Endothelial cell of umbilical vein (primary cell): ENCODE data around the gene ELMO1. TPM values are rescaled to one million over a fixed set of nuclear protein-coding genes. Genes with fewer than 3 reads are reported as not detected.

Source experiments
- BruUV-seq: library from RNA; stranded (reverse); fragments of 400-500 nt; replicated peaks from 2 replicates; lab custom pipeline; 2021; lab: Mats Ljungman, UMichigan
- CTCF ChIA-PET: fragments of 300-600, 350-600 bp; sonication (Branson Sonifier 250); formaldehyde crosslinking; loops from one replicate; lab custom pipeline; 2021; ENCODE audit warnings: antibody characterized with exemption, inconsistent platforms; lab: Charles Lee
- POLR2A ChIA-PET: fragments of 300-600, 350-600 bp; sonication (Branson Sonifier 250); formaldehyde crosslinking; loops from one replicate; lab custom pipeline; 2021; ENCODE audit warnings: antibody characterized with exemption, inconsistent platforms; lab: Charles Lee
- DNase-seq: peaks from one replicate; pipeline ENCODE4 v3.0.0-alpha.2; 2011; ENCODE audit warnings: low read depth, low spot score
- FAIRE-seq: peaks from 2 replicates; lab custom pipeline; 2011; peaks lifted over from hg19 to GRCh38; lab: Jason Lieb, UNC
- H2AFZ ChIP-seq: 2 replicates; pipeline ENCODE4 v1.6.0; 2012; ENCODE audit warnings: low read depth, low read length, control low read depth, inconsistent platforms
- H3K27ac ChIP-seq: 2 replicates; pipeline ENCODE4 v1.5.1; 2011; ENCODE audit warnings: low read depth, mild to moderate bottlenecking, control low read depth, low read length, moderate library complexity; ENCODE audit not compliant: insufficient read depth
- H3K27me3 ChIP-seq, 2 experiments: 2 replicates each; pipeline versions ENCODE4 v1.6.0 to v1.6.1; 2011; ENCODE audit warnings: low read length in 2 of 2, mixed read lengths in 1 of 2; ENCODE audit not compliant: control insufficient read depth in 2 of 2, insufficient read depth in 2 of 2
- H3K36me3 ChIP-seq, 2 experiments: 2 replicates in 1 of 2; 3 replicates in 1 of 2; pipeline ENCODE4 v1.5.1; 2011; ENCODE audit warnings: low read length in 2 of 2, mild to moderate bottlenecking in 1 of 2, moderate library complexity in 1 of 2; ENCODE audit not compliant: control insufficient read depth in 2 of 2, insufficient read depth in 2 of 2; ENCODE audit errors: extremely low read depth in 1 of 2
- H3K4me1 ChIP-seq: 3 replicates; pipeline ENCODE4 v1.5.1; 2011; ENCODE audit warnings: mild to moderate bottlenecking, low read length; ENCODE audit not compliant: control insufficient read depth, insufficient read depth; ENCODE audit errors: extremely low read depth
- H3K4me2 ChIP-seq: 2 replicates; pipeline ENCODE4 v1.6.1; 2011; ENCODE audit warnings: low read length, control low read depth, mixed read lengths; ENCODE audit not compliant: insufficient read depth
- H3K4me3 ChIP-seq, 3 experiments: fragments of 200-600 bp in 1 of 3; sonication (generic), shearing (Covaris generic) in 1 of 3; replicated peaks in 1 of 3; 2 replicates each; pipeline ENCODE4 v1.5.1; 2011 to 2016; ENCODE audit warnings: control low read depth in 3 of 3, low read length in 3 of 3, mild to moderate bottlenecking in 2 of 3, inconsistent platforms in 1 of 3, low read depth in 1 of 3, moderate library complexity in 1 of 3; ENCODE audit not compliant: insufficient read depth in 1 of 3
- H3K79me2 ChIP-seq: 2 replicates; pipeline ENCODE4 v1.6.0; 2012; ENCODE audit warnings: low read length, inconsistent platforms; ENCODE audit not compliant: control insufficient read depth, insufficient read depth
- H3K9ac ChIP-seq: replicated peaks from 2 replicates; pipeline ENCODE3; 2011; ENCODE audit warnings: low read length, control low read depth; ENCODE audit not compliant: insufficient read depth; ENCODE audit errors: extremely low read depth
- H3K9me1 ChIP-seq: replicated peaks from 3 replicates; pipeline ENCODE4 v1.6.0; 2011; ENCODE audit warnings: mild to moderate bottlenecking, low read length; ENCODE audit not compliant: control insufficient read depth, insufficient read depth; ENCODE audit errors: extremely low read depth
- H3K9me3 ChIP-seq: replicated peaks from 2 replicates; pipeline ENCODE4 v1.5.1; 2012; ENCODE audit warnings: low read length, inconsistent platforms; ENCODE audit not compliant: control insufficient read depth, insufficient read depth
- H4K20me1 ChIP-seq: replicated peaks from 2 replicates; pipeline ENCODE3; 2011; ENCODE audit warnings: mild to moderate bottlenecking, low read length; ENCODE audit not compliant: control insufficient read depth, insufficient read depth; ENCODE audit errors: extremely low read depth
- CTCF ChIP-seq, 2 donors: IDR thresholded peaks; 1 replicate in 1 of 2; 2 replicates in 1 of 2; pipeline ENCODE4 v1.5.1; 2011; ENCODE audit warnings: low read length in 2 of 2, mild to moderate bottlenecking in 2 of 2, moderate library complexity in 2 of 2, control low read depth in 1 of 2, inconsistent platforms in 1 of 2, low read depth in 1 of 2; ENCODE audit not compliant: insufficient read depth in 1 of 2; ENCODE audit errors: extremely low read depth in 1 of 2
- EZH2 ChIP-seq: IDR thresholded peaks from 2 replicates; pipeline ENCODE4 v1.6.1; 2012; ENCODE audit warnings: borderline replicate concordance, low read depth, mild to moderate bottlenecking, moderate library complexity, low read length, inconsistent platforms; ENCODE audit not compliant: severe bottlenecking
- FOS ChIP-seq: IDR thresholded peaks from 2 replicates; pipeline ENCODE4 v1.6.1; 2011; ENCODE audit warnings: mild to moderate bottlenecking, low read length, moderate library complexity, borderline replicate concordance; ENCODE audit not compliant: insufficient read depth
- GATA2 ChIP-seq: IDR thresholded peaks from 2 replicates; pipeline ENCODE4 v1.7.0; 2011; ENCODE audit warnings: low read depth, mild to moderate bottlenecking, moderate library complexity, mixed read lengths, low read length; ENCODE audit not compliant: insufficient read length, insufficient read depth
- JUN ChIP-seq: IDR thresholded peaks from 2 replicates; pipeline ENCODE4 v1.6.1; 2011; ENCODE audit warnings: borderline replicate concordance, low read depth; ENCODE audit not compliant: insufficient read length, insufficient read depth
- MAX ChIP-seq: IDR thresholded peaks from 2 replicates; pipeline ENCODE4 v1.6.1; 2011; ENCODE audit not compliant: insufficient read depth, insufficient read length
- MYC ChIP-seq: IDR thresholded peaks from one replicate; pipeline ENCODE4 v1.6.1; 2011; ENCODE audit warnings: mild to moderate bottlenecking, low read depth, low read length
- POLR2A ChIP-seq: IDR thresholded peaks from 2 replicates; pipeline ENCODE4 v1.6.1; 2012; ENCODE audit warnings: low read depth, mild to moderate bottlenecking, control low read depth, low read length
- POLR2AphosphoS5 ChIP-seq: IDR thresholded peaks from 2 replicates; pipeline ENCODE4 v1.6.1; 2012; ENCODE audit warnings: low read depth, mild to moderate bottlenecking, control low read depth, low read length, moderate library complexity; ENCODE audit not compliant: insufficient read depth
- dilution Hi-C: fragments of 300-500 bp; cut with MboI; formaldehyde crosslinking; loops from one replicate; pipeline ENCODE4 v1.15.0; 2019; ENCODE audit warnings: low sequenced_read_pairs; ENCODE audit not compliant: extremely low pct_ligation_motif_present
- intact Hi-C: fragments of 100-400 bp; cut with micrococcal nuclease; formaldehyde crosslinking; loops from one replicate; pipeline ENCODE4 v1.10.0; 2022
- polyA plus RNA-seq, 4 experiments: library from polyadenylated mRNA; depleted of rRNA in 3 of 4; stranded (reverse) in 3 of 4; unstranded in 1 of 4; fragments of >200 nt; gene quantifications; 2 replicates each; pipeline versions ENCODE4 v1.2.1 to v1.2.3, GENCODE V29; 2011 to 2012; ENCODE audit warnings: missing spikeins in 1 of 4
- total RNA-seq: library from RNA; stranded (reverse); gene quantifications from 2 replicates; pipeline ENCODE4 v1.2.3, GENCODE V29; 2021

The ELMO1 gene
- total and polyA plus RNA-seq, 2 donors (not counting 3 experiments of a cell fraction or from before 2014, with no cell fraction given): 17.0 to 30.6 TPM

- intact Hi-C loops: no loop called here
- FAIRE-seq (no peak), DNase-seq (no peak)
- H3K9me1 ChIP-seq: no peaks in the 10 kb centered on the region
- no peaks in the 10 kb centered on the region for H3K79me2 ChIP-seq
- BruUV-seq: no TSS peak
- ChIA-PET CTCF (interaction anchor here (1.0 to 1.2 kb wide), 3 partner anchors 12 to 226 kb away, joined by 3 to 11 read pairs (median 9); no protein-coding TSS in a partner anchor), POLR2A (no interaction called here)
- TF ChIP-seq EZH2: no peak
- no peak for TF ChIP-seq GATA2
- TF ChIP-seq POLR2A: no peak
- TF ChIP-seq POLR2AphosphoS5: no peak
- no peak for TF ChIP-seq JUN
- no peak for TF ChIP-seq FOS
- no peak for TF ChIP-seq CTCF (IDR thresholded peaks at IDR 0.05; ENCODE audit: extremely low read depth in 1 of 2, insufficient read depth in 1 of 2, low read depth in 1 of 2, low read length in 2 of 2)
- TF ChIP-seq MAX: no peak
- no peak for TF ChIP-seq MYC
- no peak overlapping the region for H2AFZ ChIP-seq
- H3K4me2 ChIP-seq: no peak overlapping the region
- H3K4me1 ChIP-seq: no peaks in the 10 kb centered on the region
- H4K20me1 ChIP-seq: no peaks in the 10 kb centered on the region
- no peaks in the 10 kb centered on the region for H3K9me3 ChIP-seq
- no peak overlapping the region for H3K9ac ChIP-seq
- no peaks in the 10 kb centered on the region for H3K27me3 ChIP-seq
- no peak overlapping the region for H3K27ac ChIP-seq
- H3K4me3 ChIP-seq: no peak overlapping the region
- dilution Hi-C loops: no loop called here
- H3K36me3 ChIP-seq: no peaks in the 10 kb centered on the region
These were observed 493.1 kb downstream of the ELMO1 start for GRCh38 chr7:36955456-36956129.
